Small intestine (tissue), 16 donors: Measurements from ENCODE around the gene ATG14. TPM values are rescaled to one million over a fixed set of nuclear protein-coding genes. Genes with fewer than 3 reads are reported as not detected.
"Not testable (repeated sequence)": the region's sequence is repeated elsewhere in the genome, so short reads cannot be mapped to it uniquely, and the experiment has no call there.

Source experiments
- DNase-seq, 2 donors: peaks; one replicate each; pipeline versions ENCODE4 v3.0.0 to v3.0.0-alpha.2; 2013
- FAIRE-seq: peaks from 2 replicates; lab custom pipeline; 2012; peaks lifted over from hg19 to GRCh38; lab: Jason Lieb, UNC
- H3K27ac ChIP-seq, 3 donors: one replicate each; pipeline ENCODE4 v1.5.1; 2013; ENCODE audit warnings: low read length in 2 of 3, mild to moderate bottlenecking in 2 of 3, control low read depth in 1 of 3, inconsistent platforms in 1 of 3, low read depth in 1 of 3, moderate library complexity in 1 of 3
- H3K27me3 ChIP-seq, 3 donors: one replicate each; pipeline ENCODE4 v1.6.1; 2013; ENCODE audit warnings: low read length in 3 of 3, inconsistent platforms in 1 of 3; ENCODE audit not compliant: control insufficient read depth in 3 of 3, insufficient read depth in 3 of 3
- H3K36me3 ChIP-seq, 3 donors: one replicate each; pipeline ENCODE4 v1.6.1; 2013; ENCODE audit warnings: low read length in 3 of 3, inconsistent platforms in 1 of 3, low read depth in 1 of 3, mild to moderate bottlenecking in 1 of 3, moderate library complexity in 1 of 3; ENCODE audit not compliant: control insufficient read depth in 3 of 3, insufficient read depth in 2 of 3
- H3K4me1 ChIP-seq, 3 donors: one replicate each; pipeline ENCODE4 v1.6.1; 2013; ENCODE audit warnings: low read length in 2 of 3, inconsistent platforms in 1 of 3, low read depth in 1 of 3, mild to moderate bottlenecking in 1 of 3, moderate library complexity in 1 of 3; ENCODE audit not compliant: control insufficient read depth in 3 of 3, insufficient read depth in 2 of 3
- H3K4me3 ChIP-seq, 3 donors: one replicate each; pipeline ENCODE4 v1.5.1; 2013; ENCODE audit warnings: low read length in 3 of 3, control low read depth in 1 of 3, inconsistent platforms in 1 of 3, low read depth in 1 of 3, mild to moderate bottlenecking in 1 of 3, moderate library complexity in 1 of 3
- H3K9me3 ChIP-seq, 2 donors: one replicate each; pipeline ENCODE4 v1.6.1; 2013; ENCODE audit warnings: low read depth in 1 of 2, low read length in 1 of 2; ENCODE audit not compliant: control insufficient read depth in 2 of 2, insufficient read depth in 1 of 2
- WGBS, 3 donors: extraction: QIAGEN DNeasy Blood & Tissue Kit; methylation state at CpG; one replicate each; pipeline ENCODE4 v1.1.7; 2013; 5-methylcytosine and 5-hydroxymethylcytosine counted together
- long read RNA-seq, 10 donors: transcript quantifications; one replicate each; lab custom pipeline, GENCODE V29; 2026
- polyA plus RNA-seq, 4 donors: library from polyadenylated mRNA; stranded (reverse) in 3 of 4; unstranded in 1 of 4; fragments of 200-250 nt in 3 of 4; fragments of 120-200 nt in 1 of 4; gene quantifications; one replicate each; pipeline versions ENCODE4 v1.2.1 to v1.2.3, GENCODE V29; 2013
- donor health status: healthy with polysubstance abuse.
- donor health status: control.
- donor health status: control.
- donor health status: Bipolar disorder and iron deficiency.
- donor health status: healthy.

ATG14 gene, protein sequence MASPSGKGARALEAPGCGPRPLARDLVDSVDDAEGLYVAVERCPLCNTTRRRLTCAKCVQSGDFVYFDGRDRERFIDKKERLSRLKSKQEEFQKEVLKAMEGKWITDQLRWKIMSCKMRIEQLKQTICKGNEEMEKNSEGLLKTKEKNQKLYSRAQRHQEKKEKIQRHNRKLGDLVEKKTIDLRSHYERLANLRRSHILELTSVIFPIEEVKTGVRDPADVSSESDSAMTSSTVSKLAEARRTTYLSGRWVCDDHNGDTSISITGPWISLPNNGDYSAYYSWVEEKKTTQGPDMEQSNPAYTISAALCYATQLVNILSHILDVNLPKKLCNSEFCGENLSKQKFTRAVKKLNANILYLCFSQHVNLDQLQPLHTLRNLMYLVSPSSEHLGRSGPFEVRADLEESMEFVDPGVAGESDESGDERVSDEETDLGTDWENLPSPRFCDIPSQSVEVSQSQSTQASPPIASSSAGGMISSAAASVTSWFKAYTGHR
- polyA plus RNA-seq = 10 to 100 TPM in 1 of 4 donors, 1 to 10 TPM in 3; 3.5 to 19.8 (median 5.9) TPM
- long read RNA-seq, donor 1 = 0 reads
- long read RNA-seq, donor 2 = 0 reads
- long read RNA-seq, donor 3, full-length matches to known transcripts = 1 of 1 reads
- long read RNA-seq, donor 3, partial matches to known transcripts = 0 of 1 reads
- long read RNA-seq, donor 3, other reads (novel, unspliced or antisense) = 0 of 1 reads
- long read RNA-seq, donor 4 = 0 reads
- long read RNA-seq, donor 5 = 0 reads
- long read RNA-seq, donor 6, full-length matches to known transcripts = 2 of 2 reads
- long read RNA-seq, donor 6, partial matches to known transcripts = 0 of 2 reads
- long read RNA-seq, donor 6, other reads (novel, unspliced or antisense) = 0 of 2 reads
- long read RNA-seq, donor 7 = 0 reads
- long read RNA-seq, donor 8 = 0 reads
- long read RNA-seq, donor 9 = 0 reads
- long read RNA-seq, donor 10, full-length matches to known transcripts = 2 of 2 reads
- long read RNA-seq, donor 10, partial matches to known transcripts = 0 of 2 reads
- long read RNA-seq, donor 10, other reads (novel, unspliced or antisense) = 0 of 2 reads

DNA sequence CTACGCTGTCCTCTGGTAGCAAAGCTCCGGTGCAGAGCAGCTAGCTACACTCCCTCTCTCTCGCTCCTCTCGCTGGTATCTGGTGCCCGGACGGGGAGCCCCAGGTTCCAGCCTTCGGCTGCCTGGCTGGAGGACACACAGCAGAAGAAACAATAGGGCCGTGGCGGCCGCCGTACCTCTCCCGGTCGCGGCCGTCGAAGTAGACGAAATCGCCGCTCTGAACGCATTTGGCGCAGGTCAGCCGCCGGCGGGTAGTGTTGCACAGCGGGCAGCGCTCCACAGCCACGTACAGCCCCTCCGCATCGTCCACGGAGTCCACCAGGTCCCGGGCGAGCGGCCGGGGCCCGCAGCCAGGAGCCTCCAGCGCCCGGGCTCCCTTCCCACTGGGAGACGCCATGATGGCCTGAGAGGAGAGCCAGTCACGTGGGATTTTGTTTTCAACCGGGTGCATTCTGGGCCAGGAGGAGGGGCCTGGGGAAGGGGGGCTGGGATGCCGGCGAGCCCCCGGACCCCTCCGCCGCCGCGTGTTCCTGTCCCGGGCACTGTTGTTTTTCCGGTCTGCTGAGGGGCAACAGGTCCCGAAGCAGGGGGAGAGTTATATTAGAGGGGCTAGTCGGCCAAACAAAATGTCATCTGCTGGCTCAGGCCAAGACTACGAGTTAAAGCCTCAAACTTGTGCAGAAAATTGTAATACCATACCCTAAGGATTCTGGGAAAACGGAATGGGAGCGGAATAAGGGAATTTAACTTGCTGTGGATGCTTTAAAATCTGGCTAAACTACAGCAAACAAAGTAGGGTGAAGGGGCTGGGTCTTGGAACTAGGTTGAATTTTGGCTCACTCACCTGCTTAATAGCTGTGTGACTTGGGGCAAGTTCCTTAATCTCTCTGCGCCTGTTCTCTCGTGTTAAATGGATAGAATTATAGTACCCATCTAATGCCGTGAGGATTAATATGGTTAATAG lies at the start of gene ATG14:
Gene ATG14 (minus strand): TSS at position 405 of the 964 bp plus-strand sequence. CDS start 8 bp downstream, at position 397.
- Histone ChIP-seq H3K4me3 (peak within 1 kb of the TSS; percentile 94 to 99 (median 97)), H3K27ac (peak within 1 kb of the TSS; percentile 44 to 94 (median 82)), H3K9me3 (no peaks in the 10 kb centered on the region), H3K36me3 (peaks cover 0 to 11% (median 0%) of the 10 kb centered on the region in 3 donors), H3K4me1 (peaks cover 0 to 14% (median 8%) of the 10 kb centered on the region in 3 donors), H3K27me3 (no peaks in the 10 kb centered on the region)
- FAIRE-seq (no peak), DNase-seq (peak; percentile 85 to 91)
- 1 to 3% (median 2%) methylated on average over 51 to 57 of the region's 57 CpGs for WGBS, 3 donors

DNA sequence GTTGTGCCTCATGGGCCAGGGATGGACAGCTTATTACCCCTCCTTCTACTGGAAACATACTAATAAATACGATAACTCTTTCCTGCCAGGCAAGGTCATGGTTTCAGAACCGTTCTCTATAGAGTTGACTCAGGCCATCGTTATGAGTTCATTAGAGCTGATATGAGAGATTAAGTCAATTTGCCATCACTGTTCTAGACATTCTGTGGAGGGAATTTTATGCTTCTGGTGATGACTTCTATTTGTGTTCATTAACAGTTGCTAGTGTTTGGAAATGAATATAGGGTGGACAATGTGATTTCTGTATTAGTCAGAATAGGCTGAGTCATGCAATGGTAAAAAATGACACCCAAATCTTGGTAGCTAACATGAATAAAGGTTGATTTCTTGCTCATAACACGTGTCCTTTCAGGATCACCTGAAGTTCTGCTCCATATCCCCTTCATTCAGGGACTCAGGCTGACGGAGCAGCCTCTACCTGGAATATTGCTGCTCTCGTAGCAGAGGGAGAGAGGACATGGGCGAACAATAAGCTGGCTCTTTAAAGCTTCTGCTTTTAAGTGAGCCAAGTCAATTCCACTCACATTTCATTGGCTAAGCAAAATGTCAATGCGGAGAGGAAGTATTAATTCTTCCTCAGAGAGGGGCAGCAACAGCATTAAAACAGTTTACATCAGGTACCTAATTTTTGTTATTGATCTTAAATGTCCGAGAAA lies 47.3 kb upstream of the ATG14 start:
- Histone ChIP-seq H3K9me3 (no peaks in the 10 kb centered on the region), H3K4me1 (peaks cover 0 to 11% (median 3%) of the 10 kb centered on the region in 3 donors), H3K4me3 (no peak overlapping the region), H3K36me3 (no peaks in the 10 kb centered on the region), H3K27me3 (no peaks in the 10 kb centered on the region), H3K27ac (no peak overlapping the region)
- WGBS, 3 donors = 63 to 68% (median 66%) methylated on average over 9 of the region's 9 CpGs
- DNase-seq (no peak), FAIRE-seq (no peak)

DNA sequence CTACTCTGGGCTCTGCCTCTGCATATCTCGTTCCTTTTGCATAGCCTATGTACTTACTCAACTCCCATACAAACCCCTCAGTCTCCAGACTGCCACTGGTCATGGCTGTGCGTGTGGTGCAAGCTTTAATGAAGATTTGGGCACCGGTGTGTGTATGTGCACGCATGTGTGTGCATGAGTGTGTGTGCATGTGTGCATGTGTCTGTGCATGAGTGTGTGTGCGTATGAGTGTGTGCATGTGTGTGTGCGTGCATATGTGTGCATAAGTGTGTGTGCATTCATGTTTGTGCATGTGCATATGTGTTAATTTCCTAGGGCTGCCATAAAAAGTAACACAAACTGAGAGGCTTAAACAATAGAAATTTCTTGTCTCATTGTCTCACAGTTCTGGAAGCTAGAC lies 45.9 kb upstream of the ATG14 start:
- Histone ChIP-seq H3K36me3 (no peaks in the 10 kb centered on the region), H3K4me1 (peaks cover 3 to 15% (median 3%) of the 10 kb centered on the region in 3 donors), H3K9me3 (no peaks in the 10 kb centered on the region), H3K4me3 (no peak overlapping the region), H3K27me3 (no peaks in the 10 kb centered on the region), H3K27ac (no peak overlapping the region)
- FAIRE-seq (no peak), DNase-seq (no peak)
- WGBS, 3 donors = 88 to 94% (median 93%) methylated on average over 6 of the region's 6 CpGs

DNA sequence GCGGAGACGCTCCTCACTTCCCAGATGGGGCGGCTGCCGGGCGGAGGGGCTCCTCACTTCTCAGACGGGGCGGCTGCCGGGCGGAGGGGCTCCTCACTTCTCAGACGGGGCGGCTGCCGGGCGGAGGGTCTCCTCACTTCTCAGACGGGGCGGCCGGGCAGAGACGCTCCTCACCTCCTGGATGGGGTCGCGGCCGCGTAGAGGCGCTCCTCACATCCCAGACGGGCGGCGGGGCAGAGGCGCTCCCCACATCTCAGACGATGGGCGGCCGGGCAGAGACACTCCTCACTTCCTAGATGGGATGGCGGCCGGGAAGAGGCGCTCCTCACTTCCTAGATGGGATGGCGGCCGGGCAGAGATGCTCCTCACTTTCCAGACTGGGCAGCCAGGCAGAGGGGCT lies 44.8 kb upstream of the ATG14 start:
- not testable (repeated sequence) for H3K9me3 ChIP-seq, H3K36me3 ChIP-seq, H3K27ac ChIP-seq, DNase-seq, H3K4me3 ChIP-seq, FAIRE-seq, H3K27me3 ChIP-seq
- H3K4me1 ChIP-seq = peaks cover 3 to 15% (median 4%) of the 10 kb centered on the region in 3 donors
- 97 to 100% (median 99%) methylated on average over 1 to 29 of the region's 34 CpGs for WGBS, 3 donors

DNA sequence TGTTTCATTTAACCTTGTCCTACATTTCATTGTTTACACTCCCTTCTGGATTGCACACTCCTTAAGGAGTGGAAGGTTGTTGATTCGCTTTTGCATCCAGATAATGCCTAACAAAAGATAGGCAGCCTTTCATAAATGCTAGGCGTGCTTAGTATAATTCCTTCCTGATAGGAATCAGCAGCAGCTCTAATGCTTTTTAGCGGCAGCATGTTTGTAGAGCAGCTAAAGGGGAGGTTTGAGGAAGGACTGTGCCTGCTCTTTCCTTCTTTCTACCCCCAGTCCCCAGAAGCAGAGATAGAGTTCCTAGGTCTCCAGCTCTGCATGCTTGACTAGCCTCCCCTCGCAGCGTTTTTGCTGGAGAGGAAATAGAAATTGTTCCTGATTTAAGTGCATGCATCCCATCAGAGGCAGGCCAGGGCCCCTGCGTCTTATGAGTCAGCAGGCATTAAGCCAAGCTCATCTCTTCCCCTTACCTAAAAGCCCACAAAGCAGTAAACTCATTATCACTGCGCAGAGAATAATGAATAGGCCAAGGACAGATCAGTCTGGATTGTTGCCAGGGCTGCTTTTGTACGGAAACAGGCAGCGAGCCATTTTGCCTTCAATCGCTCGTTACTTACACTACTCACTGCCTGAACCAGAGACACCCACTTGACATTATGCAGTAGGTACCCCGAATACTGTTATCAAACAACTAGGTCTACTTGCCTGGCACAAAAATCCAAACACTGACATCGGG lies 42.8 kb upstream of the ATG14 start:
- Histone ChIP-seq H3K9me3 (no peaks in the 10 kb centered on the region), H3K27ac (peak overlapping the region in 2 of 3 donors; percentile 4 to 62), H3K4me1 (peaks cover 3 to 15% (median 6%) of the 10 kb centered on the region in 3 donors), H3K27me3 (no peaks in the 10 kb centered on the region), H3K4me3 (no peak overlapping the region), H3K36me3 (no peaks in the 10 kb centered on the region)
- FAIRE-seq (no peak), DNase-seq (peak; percentile 55 to 65)
- WGBS, 3 donors = 11 to 23% (median 16%) methylated on average over 13 of the region's 13 CpGs

DNA sequence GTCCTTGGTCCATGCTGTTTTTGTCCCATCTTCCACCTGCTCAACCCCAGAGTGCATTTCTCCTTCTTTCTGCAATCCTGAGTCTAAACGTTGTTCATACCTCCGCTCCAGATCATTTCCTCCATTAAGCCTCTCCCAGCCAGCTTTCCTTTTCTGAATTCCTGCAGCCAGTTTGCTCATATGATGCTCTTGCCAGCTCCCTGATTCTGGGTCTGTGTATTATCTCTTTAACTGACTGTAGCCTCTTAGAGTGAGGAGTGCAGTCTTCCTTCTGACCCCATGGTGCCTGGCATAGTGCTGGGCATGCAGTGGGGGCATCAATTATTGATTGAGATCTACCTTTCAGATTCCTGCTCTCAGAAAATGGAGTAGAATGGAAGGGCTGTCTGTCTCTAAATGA lies 40.3 kb upstream of the ATG14 start:
- DNase-seq = no peak
- Histone ChIP-seq H3K4me1 (peaks cover 3 to 15% (median 10%) of the 10 kb centered on the region in 3 donors), H3K4me3 (no peak overlapping the region), H3K27me3 (no peaks in the 10 kb centered on the region), H3K36me3 (no peaks in the 10 kb centered on the region), H3K9me3 (no peaks in the 10 kb centered on the region), H3K27ac (no peak overlapping the region)
- 40 to 63% (median 58%) methylated on average over 2 of the region's 2 CpGs for WGBS, 3 donors
- FAIRE-seq = no peak

DNA sequence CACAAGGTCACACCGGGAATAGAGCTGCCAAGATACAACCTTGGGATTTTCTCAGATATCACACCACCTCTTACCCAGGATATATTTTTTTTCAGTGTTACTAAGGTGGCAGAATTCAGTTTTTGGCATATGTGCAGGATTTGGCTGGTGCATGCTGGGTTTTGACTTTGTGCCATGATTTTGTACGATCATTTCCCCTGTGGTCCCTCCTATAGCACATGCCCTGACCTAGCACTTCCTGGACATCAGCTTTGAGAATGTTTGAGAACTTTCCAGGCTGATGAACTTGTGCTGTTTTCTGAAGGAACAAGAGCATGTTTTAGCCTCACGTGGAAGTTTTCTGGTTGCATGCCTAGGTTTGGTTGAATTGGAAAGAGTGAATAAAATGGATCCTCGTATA lies 39.8 kb upstream of the ATG14 start:
- FAIRE-seq = no peak
- H3K27ac ChIP-seq = no peak overlapping the region
- WGBS, 3 donors = 32 to 39% (median 37%) methylated on average over 4 of the region's 4 CpGs
- no peaks in the 10 kb centered on the region for H3K27me3 ChIP-seq
- H3K9me3 ChIP-seq = no peaks in the 10 kb centered on the region
- no peaks in the 10 kb centered on the region for H3K36me3 ChIP-seq
- peaks cover 3 to 15% (median 10%) of the 10 kb centered on the region in 3 donors for H3K4me1 ChIP-seq
- no peak for DNase-seq
- H3K4me3 ChIP-seq = no peak overlapping the region
